SK-N-SH treated with all-trans-retinoic acid at 6 μM for 48 hours (cell line): ENCODE data around the gene NFKB1.

Source experiments
- ARNTL ChIP-seq: fragments of 450-650 bp; formaldehyde crosslinking; IDR thresholded peaks from 2 replicates; pipeline ENCODE4 v1.5.0; 2020; ENCODE audit warnings: low read depth, mild to moderate bottlenecking, moderate library complexity, borderline replicate concordance
- ISL1 ChIP-seq: fragments of 250-450 bp; sonication (Bioruptor Pico); IDR thresholded peaks from 2 replicates; pipeline ENCODE4 v2.1.2; 2022; ENCODE audit warnings: mild to moderate bottlenecking, moderate library complexity
- OSR1 ChIP-seq: fragments of 250-450 bp; sonication (Bioruptor Pico); IDR thresholded peaks from 2 replicates; pipeline ENCODE4 v1.8.0; 2022; ENCODE audit warnings: moderate library complexity, mild to moderate bottlenecking, inconsistent platforms
- ZC3H10 ChIP-seq: fragments of 250-450 bp; sonication (Bioruptor Pico); IDR thresholded peaks from 2 replicates; pipeline ENCODE4 v1.5.1; 2021; ENCODE audit warnings: mild to moderate bottlenecking, moderate library complexity
- ZFP3 ChIP-seq: fragments of 250-450 bp; sonication (Bioruptor Pico); IDR thresholded peaks from 2 replicates; pipeline ENCODE4 v1.5.0; 2020; ENCODE audit warnings: mild to moderate bottlenecking, moderate library complexity
- TF ChIP-seq, protein P1 (sequence below): fragments of 250-450 bp; sonication (Bioruptor Pico); IDR thresholded peaks from 2 replicates; pipeline ENCODE4 v1.5.1; 2021; ENCODE audit warnings: mild to moderate bottlenecking, moderate library complexity
- TF ChIP-seq, protein P2 (sequence below): fragments of 250-450 bp; sonication (Bioruptor Pico); IDR thresholded peaks from 2 replicates; pipeline ENCODE4 v1.8.0; 2020; ENCODE audit warnings: mild to moderate bottlenecking, moderate library complexity, borderline replicate concordance

DNA sequence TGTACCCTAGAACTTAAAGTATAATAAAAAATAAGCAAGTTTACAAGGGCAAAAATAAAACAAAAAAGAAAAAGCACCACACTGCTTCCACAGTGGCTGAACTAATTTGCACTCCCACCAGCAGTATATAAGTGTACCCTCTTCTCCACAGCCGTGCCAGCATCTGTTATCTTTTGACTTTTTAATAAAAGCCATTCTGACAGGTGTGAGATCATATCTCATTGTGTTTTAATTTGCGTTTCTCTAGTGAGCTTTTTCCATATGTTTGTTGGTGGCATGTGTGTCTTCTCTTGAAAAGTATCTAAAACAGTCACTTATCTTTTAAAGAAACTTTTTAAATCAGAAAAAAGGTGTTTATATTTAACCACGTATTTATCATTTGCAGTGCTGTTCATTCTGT lies 71.3 kb downstream of the NFKB1 start:
- TF ChIP-seq ARNTL = no peak
- TF ChIP-seq ZFP3 (CRISPR knock-in tag) = no peak
- TF ChIP-seq, protein P1, sequence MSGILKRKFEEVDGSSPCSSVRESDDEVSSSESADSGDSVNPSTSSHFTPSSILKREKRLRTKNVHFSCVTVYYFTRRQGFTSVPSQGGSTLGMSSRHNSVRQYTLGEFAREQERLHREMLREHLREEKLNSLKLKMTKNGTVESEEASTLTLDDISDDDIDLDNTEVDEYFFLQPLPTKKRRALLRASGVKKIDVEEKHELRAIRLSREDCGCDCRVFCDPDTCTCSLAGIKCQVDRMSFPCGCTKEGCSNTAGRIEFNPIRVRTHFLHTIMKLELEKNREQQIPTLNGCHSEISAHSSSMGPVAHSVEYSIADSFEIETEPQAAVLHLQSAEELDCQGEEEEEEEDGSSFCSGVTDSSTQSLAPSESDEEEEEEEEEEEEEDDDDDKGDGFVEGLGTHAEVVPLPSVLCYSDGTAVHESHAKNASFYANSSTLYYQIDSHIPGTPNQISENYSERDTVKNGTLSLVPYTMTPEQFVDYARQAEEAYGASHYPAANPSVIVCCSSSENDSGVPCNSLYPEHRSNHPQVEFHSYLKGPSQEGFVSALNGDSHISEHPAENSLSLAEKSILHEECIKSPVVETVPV (CRISPR knock-in tag) = no peak
- TF ChIP-seq, protein P2, sequence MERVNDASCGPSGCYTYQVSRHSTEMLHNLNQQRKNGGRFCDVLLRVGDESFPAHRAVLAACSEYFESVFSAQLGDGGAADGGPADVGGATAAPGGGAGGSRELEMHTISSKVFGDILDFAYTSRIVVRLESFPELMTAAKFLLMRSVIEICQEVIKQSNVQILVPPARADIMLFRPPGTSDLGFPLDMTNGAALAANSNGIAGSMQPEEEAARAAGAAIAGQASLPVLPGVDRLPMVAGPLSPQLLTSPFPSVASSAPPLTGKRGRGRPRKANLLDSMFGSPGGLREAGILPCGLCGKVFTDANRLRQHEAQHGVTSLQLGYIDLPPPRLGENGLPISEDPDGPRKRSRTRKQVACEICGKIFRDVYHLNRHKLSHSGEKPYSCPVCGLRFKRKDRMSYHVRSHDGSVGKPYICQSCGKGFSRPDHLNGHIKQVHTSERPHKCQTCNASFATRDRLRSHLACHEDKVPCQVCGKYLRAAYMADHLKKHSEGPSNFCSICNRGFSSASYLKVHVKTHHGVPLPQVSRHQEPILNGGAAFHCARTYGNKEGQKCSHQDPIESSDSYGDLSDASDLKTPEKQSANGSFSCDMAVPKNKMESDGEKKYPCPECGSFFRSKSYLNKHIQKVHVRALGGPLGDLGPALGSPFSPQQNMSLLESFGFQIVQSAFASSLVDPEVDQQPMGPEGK = no peak
- no peak for TF ChIP-seq ISL1
- TF ChIP-seq ZC3H10 (CRISPR knock-in tag) = no peak
- no peak for TF ChIP-seq OSR1 (CRISPR knock-in tag)
